ENCODE measurements around the gene PIR.

The PIR gene

DNA sequence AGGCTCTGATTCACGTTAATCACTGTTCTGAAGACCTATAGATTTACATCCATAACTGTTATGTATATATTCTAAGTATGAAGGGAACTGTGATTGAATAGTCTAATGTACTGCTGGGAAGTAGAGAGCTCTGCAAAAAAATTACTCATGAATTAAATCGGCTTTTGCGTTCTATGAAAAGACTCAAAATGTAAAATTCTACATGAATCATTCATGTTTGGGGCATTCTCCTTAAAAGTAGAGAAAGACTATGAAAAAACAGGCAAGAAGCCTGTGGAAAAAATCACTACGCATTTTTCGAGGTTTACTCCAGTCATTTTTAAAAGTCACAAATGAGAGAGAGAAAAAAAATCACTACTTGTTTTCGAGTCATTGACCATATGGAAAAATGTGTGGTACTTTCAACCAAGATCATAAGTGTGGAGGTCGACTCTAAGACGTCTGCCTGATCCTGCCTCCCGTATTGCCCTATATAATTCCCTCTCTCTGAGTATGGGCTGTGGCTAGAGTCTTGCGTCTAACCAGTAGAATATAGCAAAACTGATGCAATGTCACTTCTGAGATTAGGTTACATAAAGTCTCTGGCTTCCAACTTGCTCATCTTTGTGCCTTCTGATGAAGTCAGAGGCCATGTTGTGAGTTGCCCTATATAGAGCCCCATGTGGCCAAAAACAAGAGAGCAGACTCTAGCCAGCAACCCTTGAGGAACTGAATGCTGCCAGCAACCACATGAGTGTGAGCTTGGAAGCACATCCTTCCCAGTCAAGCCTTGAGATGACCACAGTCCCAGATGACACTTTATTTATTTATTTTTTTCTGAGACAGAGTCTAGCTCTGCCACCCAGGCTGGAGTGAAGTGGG, 76.8 kb downstream of the PIR start:
- TF ChIP-seq SIN3A (IDR thresholded peaks at IDR 0.05; ENCODE audit: borderline replicate concordance, insufficient read depth, low read length) (no peak), TAF1 (IDR thresholded peaks at IDR 0.05; ENCODE audit: borderline replicate concordance, insufficient read depth, low read length) (no peak), FOXP2 (optimal IDR thresholded peaks at IDR 0.05; ENCODE audit: borderline replicate concordance, extremely low read depth, extremely low read length, insufficient read depth) (no peak), POLR2AphosphoS5 (IDR thresholded peaks at IDR 0.05; ENCODE audit: low read depth, low read length) (no peak)
- TF ChIP-seq, protein P1, sequence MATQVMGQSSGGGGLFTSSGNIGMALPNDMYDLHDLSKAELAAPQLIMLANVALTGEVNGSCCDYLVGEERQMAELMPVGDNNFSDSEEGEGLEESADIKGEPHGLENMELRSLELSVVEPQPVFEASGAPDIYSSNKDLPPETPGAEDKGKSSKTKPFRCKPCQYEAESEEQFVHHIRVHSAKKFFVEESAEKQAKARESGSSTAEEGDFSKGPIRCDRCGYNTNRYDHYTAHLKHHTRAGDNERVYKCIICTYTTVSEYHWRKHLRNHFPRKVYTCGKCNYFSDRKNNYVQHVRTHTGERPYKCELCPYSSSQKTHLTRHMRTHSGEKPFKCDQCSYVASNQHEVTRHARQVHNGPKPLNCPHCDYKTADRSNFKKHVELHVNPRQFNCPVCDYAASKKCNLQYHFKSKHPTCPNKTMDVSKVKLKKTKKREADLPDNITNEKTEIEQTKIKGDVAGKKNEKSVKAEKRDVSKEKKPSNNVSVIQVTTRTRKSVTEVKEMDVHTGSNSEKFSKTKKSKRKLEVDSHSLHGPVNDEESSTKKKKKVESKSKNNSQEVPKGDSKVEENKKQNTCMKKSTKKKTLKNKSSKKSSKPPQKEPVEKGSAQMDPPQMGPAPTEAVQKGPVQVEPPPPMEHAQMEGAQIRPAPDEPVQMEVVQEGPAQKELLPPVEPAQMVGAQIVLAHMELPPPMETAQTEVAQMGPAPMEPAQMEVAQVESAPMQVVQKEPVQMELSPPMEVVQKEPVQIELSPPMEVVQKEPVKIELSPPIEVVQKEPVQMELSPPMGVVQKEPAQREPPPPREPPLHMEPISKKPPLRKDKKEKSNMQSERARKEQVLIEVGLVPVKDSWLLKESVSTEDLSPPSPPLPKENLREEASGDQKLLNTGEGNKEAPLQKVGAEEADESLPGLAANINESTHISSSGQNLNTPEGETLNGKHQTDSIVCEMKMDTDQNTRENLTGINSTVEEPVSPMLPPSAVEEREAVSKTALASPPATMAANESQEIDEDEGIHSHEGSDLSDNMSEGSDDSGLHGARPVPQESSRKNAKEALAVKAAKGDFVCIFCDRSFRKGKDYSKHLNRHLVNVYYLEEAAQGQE (IDR thresholded peaks at IDR 0.05; ENCODE audit: insufficient read depth in 1 of 2, low read depth in 2 of 2, low read length in 2 of 2) = no peak

- TF ChIP-seq TAF1 (IDR thresholded peaks at IDR 0.05; ENCODE audit: borderline replicate concordance, insufficient read depth, low read length) (no peak), SIN3A (IDR thresholded peaks at IDR 0.05; ENCODE audit: borderline replicate concordance, insufficient read depth, low read length) (no peak), POLR2AphosphoS5 (IDR thresholded peaks at IDR 0.05; ENCODE audit: low read depth, low read length) (no peak), FOXP2 (optimal IDR thresholded peaks at IDR 0.05; ENCODE audit: borderline replicate concordance, extremely low read depth, extremely low read length, insufficient read depth) (no peak)
- TF ChIP-seq, protein P1 (IDR thresholded peaks at IDR 0.05; ENCODE audit: insufficient read depth in 1 of 2, low read depth in 2 of 2, low read length in 2 of 2) = no peak
These were observed 80.0 kb downstream of the PIR start for GRCh38 chrX:15413101-15413500.

DNA sequence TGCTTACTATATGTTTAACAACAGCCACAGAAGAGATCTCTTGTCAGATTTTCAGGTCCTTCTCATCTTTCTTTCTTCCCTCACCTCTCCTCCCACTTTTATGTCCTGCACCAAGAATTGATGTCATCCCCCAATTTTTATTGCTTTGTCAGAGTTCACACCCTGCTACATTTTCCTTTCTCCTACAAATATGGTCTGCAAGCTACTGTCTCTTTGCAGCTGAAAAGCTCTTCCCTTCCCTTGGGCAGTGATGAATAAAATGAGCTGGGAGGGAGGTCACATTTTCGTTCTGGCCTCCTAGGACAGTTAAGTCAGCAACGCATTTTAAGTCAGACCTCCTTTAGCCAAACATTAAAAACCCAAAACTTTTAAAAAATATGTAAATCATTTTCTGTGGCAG, 82.2 kb downstream of the PIR start:
- TF ChIP-seq FOXP2 (optimal IDR thresholded peaks at IDR 0.05; ENCODE audit: borderline replicate concordance, extremely low read depth, extremely low read length, insufficient read depth) (no peak), SIN3A (IDR thresholded peaks at IDR 0.05; ENCODE audit: borderline replicate concordance, insufficient read depth, low read length) (no peak), TAF1 (IDR thresholded peaks at IDR 0.05; ENCODE audit: borderline replicate concordance, insufficient read depth, low read length) (no peak), POLR2AphosphoS5 (IDR thresholded peaks at IDR 0.05; ENCODE audit: low read depth, low read length) (no peak)
- TF ChIP-seq, protein P1 (IDR thresholded peaks at IDR 0.05; ENCODE audit: insufficient read depth in 1 of 2, low read depth in 2 of 2, low read length in 2 of 2) = no peak

- TF ChIP-seq SIN3A (IDR thresholded peaks at IDR 0.05; ENCODE audit: borderline replicate concordance, insufficient read depth, low read length) (no peak), FOXP2 (optimal IDR thresholded peaks at IDR 0.05; ENCODE audit: borderline replicate concordance, extremely low read depth, extremely low read length, insufficient read depth) (no peak), TAF1 (IDR thresholded peaks at IDR 0.05; ENCODE audit: borderline replicate concordance, insufficient read depth, low read length) (no peak), POLR2AphosphoS5 (IDR thresholded peaks at IDR 0.05; ENCODE audit: low read depth, low read length) (no peak)
- TF ChIP-seq, protein P1 (IDR thresholded peaks at IDR 0.05; ENCODE audit: insufficient read depth in 1 of 2, low read depth in 2 of 2, low read length in 2 of 2) = no peak
These were observed 82.7 kb downstream of the PIR start for GRCh38 chrX:15410430-15410829.

Data from PFSK-1 (cell line).